ENCODE results near the gene FPGS.

Gene FPGS

DNA sequence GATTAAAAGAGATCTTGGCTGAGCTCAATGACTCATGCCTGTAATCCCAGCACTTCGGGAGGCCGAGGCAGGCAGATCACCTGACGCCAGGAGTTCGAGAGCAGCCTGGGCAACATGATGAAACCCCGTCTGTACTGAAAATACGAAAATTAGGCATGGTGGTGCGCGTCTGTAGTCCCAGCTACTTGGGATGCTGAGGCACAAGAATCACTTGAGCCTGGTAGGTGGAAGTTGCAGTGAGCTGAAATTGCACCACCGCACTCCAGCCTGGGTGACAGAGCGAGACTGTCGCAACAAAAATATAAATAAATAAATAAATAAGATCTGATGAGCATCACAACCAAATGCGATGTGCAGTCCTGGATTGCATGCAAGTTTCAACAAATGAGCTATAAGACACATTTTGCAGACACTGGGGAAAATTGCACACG lies 60.5 kb downstream of the FPGS start:
- Histone ChIP-seq H3K4me1 (ENCODE audit: control insufficient read depth, low read depth, low read length) (no peaks in the 10 kb centered on the region), H3K9ac (ENCODE audit: low read length) (no peak overlapping the region), H3K27ac (ENCODE audit: low read length) (no peak overlapping the region)

More for the DNA sequence above, 60.5 kb downstream of the FPGS start:
- no peaks in the 10 kb centered on the region for H3K9me3 ChIP-seq (ENCODE audit: control insufficient read depth, low read depth, low read length)
- H3K27me3 ChIP-seq (ENCODE audit: control insufficient read depth, insufficient read depth, low read length), result no peaks in the 10 kb centered on the region
- H3K36me3 ChIP-seq (ENCODE audit: control insufficient read depth, low read depth, low read length), result no peaks in the 10 kb centered on the region
- no peak overlapping the region for H3K4me3 ChIP-seq (ENCODE audit: low read length)
